ENCODE data around the gene SERPINA3. TPM values are rescaled to one million over a fixed set of nuclear protein-coding genes. Genes with fewer than 3 reads are reported as not detected.

Gene SERPINA3
- total and polyA plus RNA-seq, 3 donors from 2014 or later, result 27.4 to 238 (median 28.2) TPM

DNA sequence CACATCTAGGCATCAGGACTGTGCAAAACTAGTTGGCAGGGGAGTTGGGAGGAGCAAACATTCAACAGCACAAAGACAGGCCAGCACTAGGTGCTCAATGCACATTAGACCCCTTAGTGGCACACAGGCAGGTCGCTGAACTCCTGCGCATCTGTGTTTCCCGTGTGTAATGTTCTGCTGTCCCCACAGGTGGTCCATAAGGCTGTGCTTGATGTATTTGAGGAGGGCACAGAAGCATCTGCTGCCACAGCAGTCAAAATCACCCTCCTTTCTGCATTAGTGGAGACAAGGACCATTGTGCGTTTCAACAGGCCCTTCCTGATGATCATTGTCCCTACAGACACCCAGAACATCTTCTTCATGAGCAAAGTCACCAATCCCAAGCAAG is 11.2 kb downstream of the SERPINA3 start:
- WGBS, 2 donors, result 92 to 93% methylated on average over 4 of the region's 4 CpGs
- H3K9me3 ChIP-seq, result no peaks in the 10 kb centered on the region
- no peak for TF ChIP-seq POLR2A (IDR thresholded peaks at IDR 0.05)
- TF ChIP-seq, protein P1, sequence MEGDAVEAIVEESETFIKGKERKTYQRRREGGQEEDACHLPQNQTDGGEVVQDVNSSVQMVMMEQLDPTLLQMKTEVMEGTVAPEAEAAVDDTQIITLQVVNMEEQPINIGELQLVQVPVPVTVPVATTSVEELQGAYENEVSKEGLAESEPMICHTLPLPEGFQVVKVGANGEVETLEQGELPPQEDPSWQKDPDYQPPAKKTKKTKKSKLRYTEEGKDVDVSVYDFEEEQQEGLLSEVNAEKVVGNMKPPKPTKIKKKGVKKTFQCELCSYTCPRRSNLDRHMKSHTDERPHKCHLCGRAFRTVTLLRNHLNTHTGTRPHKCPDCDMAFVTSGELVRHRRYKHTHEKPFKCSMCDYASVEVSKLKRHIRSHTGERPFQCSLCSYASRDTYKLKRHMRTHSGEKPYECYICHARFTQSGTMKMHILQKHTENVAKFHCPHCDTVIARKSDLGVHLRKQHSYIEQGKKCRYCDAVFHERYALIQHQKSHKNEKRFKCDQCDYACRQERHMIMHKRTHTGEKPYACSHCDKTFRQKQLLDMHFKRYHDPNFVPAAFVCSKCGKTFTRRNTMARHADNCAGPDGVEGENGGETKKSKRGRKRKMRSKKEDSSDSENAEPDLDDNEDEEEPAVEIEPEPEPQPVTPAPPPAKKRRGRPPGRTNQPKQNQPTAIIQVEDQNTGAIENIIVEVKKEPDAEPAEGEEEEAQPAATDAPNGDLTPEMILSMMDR (IDR thresholded peaks at IDR 0.05), result no peak
- H3K27me3 ChIP-seq, result no peaks in the 10 kb centered on the region
- H3K4me1 ChIP-seq, result no peaks in the 10 kb centered on the region
- H3K36me3 ChIP-seq (ENCODE audit: low read depth, missing control alignments), result no peaks in the 10 kb centered on the region
- intact Hi-C loops (cut with DNase I; ENCODE audit: low total_unique reads), result no loop called here
- DNase-seq, result no peak
- no peak overlapping the region for H3K4me3 ChIP-seq
- no peak overlapping the region for H3K27ac ChIP-seq

DNA sequence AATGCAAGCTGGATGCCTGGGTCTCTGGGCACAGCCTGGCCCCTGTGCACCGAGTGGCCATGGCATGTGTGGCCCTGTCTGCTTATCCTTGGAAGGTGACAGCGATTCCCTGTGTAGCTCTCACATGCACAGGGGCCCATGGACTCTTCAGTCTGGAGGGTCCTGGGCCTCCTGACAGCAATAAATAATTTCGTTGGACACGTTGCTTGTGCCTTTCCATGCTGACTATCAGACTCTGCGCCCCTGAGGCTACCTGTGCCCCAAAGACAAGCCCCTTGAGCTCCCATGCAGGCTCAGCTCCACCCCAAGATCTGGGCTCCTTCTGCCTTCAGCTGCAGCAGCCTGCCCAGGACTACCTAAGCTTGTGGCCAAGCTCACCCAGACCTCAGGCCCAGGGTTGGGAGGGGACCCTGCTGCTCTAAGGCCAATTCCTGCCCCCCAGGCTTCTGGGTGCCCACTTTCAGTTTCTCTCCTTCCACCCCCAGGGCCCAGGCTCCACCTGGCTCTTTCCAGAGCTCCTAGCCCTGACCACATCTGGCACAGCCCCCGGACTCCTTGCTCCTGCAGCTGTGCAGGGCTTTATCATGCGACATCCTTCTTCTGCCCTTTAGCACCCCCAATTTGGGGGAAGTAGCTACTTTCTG is 11.8 kb downstream of the SERPINA3 start:
- Histone ChIP-seq H3K27ac (no peak overlapping the region), H3K4me3 (no peak overlapping the region), H3K27me3 (no peaks in the 10 kb centered on the region), H3K36me3 (ENCODE audit: low read depth, missing control alignments) (no peaks in the 10 kb centered on the region), H3K9me3 (no peaks in the 10 kb centered on the region), H3K4me1 (no peaks in the 10 kb centered on the region)
- DNase-seq, result no peak
- WGBS, 2 donors, result 82 to 94% methylated on average over 4 to 7 of the region's 7 CpGs
- intact Hi-C loops (cut with DNase I; ENCODE audit: low total_unique reads), result no loop called here
- TF ChIP-seq, protein P1 (IDR thresholded peaks at IDR 0.05), result no peak
- TF ChIP-seq POLR2A (IDR thresholded peaks at IDR 0.05), result no peak

DNA sequence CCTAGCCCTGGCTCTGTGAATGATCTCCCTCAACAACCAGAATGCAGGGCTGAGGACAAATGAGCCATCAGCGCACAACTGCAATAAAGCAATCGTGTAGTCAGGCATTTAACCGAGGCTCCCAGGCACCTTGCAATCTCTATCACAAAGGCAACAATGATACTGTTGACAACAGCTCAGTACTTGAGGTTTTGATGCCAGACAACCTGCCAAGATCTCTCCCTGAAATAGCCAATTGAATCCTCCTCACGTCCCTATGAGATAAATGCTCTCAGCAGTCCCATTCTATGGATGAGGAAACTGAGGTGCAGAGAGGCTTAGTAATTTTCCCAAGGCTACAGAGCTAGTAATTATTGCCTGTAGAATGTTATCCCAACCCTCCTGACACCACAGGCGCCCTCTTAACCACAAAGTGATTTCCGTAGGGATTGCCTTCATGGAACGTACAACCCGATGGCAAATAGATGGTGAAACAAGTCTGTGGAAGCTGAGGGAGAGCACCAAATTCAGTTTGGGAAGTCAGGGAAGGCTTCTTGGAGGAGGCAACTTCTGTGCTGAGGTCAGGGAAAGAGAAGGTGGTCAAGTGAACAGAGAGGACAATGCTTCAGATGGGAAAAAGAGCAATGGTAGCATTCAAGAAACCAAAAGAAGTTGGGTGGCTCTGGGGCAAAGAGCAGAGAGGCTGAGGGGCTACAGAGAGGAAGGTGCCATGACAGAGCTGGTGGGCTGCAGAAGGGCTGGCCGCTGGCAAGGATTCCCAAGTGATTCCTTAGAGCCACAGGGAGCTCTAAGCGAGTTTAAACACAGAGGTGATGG is 12.6 kb downstream of the SERPINA3 start:
- WGBS, 2 donors, result 83 to 90% methylated on average over 10 of the region's 10 CpGs
- TF ChIP-seq, protein P1 (IDR thresholded peaks at IDR 0.05), result no peak
- TF ChIP-seq POLR2A (IDR thresholded peaks at IDR 0.05), result no peak
- Histone ChIP-seq H3K27me3 (no peaks in the 10 kb centered on the region), H3K9me3 (no peaks in the 10 kb centered on the region), H3K4me3 (no peak overlapping the region), H3K36me3 (ENCODE audit: low read depth, missing control alignments) (no peaks in the 10 kb centered on the region), H3K4me1 (no peaks in the 10 kb centered on the region), H3K27ac (no peak overlapping the region)
- no peak for DNase-seq
- intact Hi-C loops (cut with DNase I; ENCODE audit: low total_unique reads), result no loop called here

DNA sequence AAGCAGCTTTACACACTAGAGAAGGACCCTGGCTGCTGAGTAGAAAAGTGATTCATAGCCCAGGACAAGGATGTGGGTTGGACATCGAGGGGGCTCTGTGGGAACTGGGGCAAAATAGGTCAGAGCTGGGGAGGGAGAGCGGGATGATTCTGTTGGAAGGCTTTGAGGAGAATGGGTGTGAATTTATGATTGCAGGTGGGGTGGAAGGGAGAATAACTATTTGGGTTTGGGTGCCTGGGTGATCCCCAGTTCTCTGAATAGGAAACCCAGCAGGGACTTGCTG is 13.1 kb downstream of the SERPINA3 start:
- no peak for TF ChIP-seq POLR2A (IDR thresholded peaks at IDR 0.05)
- TF ChIP-seq, protein P1 (IDR thresholded peaks at IDR 0.05), result no peak
- H3K9me3 ChIP-seq, result no peaks in the 10 kb centered on the region
- no peaks in the 10 kb centered on the region for H3K36me3 ChIP-seq (ENCODE audit: low read depth, missing control alignments)
- intact Hi-C loops (cut with DNase I; ENCODE audit: low total_unique reads), result no loop called here
- H3K4me3 ChIP-seq, result no peak overlapping the region
- no peak overlapping the region for H3K27ac ChIP-seq
- no peak for DNase-seq
- no peaks in the 10 kb centered on the region for H3K4me1 ChIP-seq
- no peaks in the 10 kb centered on the region for H3K27me3 ChIP-seq
- 77 to 82% methylated on average over 2 of the region's 2 CpGs for WGBS, 2 donors

DNA sequence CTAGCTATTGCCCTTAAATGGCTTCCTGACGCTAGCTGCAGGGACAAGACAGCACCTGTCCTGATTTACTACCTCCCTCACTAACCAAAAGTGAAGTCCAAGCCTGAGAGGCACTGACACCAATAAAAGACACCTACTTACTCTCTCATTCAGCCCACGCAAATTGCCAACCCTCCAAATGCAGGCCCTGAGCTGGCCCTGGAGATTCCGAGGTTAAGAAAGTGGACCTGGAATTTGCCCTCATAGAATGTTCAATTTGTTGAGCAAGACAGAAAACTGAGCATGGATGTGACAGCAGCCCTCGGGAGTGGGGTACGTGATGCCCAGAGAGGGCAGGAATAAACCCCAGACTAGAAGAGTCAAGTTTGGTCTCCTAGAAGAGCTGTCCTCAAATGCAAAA is 16.4 kb downstream of the SERPINA3 start:
- TF ChIP-seq POLR2A (IDR thresholded peaks at IDR 0.05), result no peak
- TF ChIP-seq, protein P1 (IDR thresholded peaks at IDR 0.05), result no peak
- no peak overlapping the region for H3K4me3 ChIP-seq
- intact Hi-C loops (cut with DNase I; ENCODE audit: low total_unique reads), result no loop called here
- DNase-seq, result no peak
- no peak overlapping the region for H3K27ac ChIP-seq
- WGBS, 2 donors, result 94 to 98% methylated on average over 5 of the region's 5 CpGs
- no peaks in the 10 kb centered on the region for H3K27me3 ChIP-seq
- H3K36me3 ChIP-seq (ENCODE audit: low read depth, missing control alignments), result no peaks in the 10 kb centered on the region
- H3K9me3 ChIP-seq, result no peaks in the 10 kb centered on the region
- H3K4me1 ChIP-seq, result no peaks in the 10 kb centered on the region

All from testis (tissue), 3 donors.